Neural cell (in vitro differentiated cells): ENCODE results near the gene BMAL1. TPM values are rescaled to one million over a fixed set of nuclear protein-coding genes. Genes with fewer than 3 reads are reported as not detected.

Experiments
- H2AFZ ChIP-seq: fragments of 200-600, 300-800 bp; sonication (generic), shearing (Covaris generic); 2 replicates; pipeline ENCODE4 v1.6.0; 2014; ENCODE audit warnings: low read depth, mild to moderate bottlenecking, antibody characterized with exemption, low read length, moderate library complexity
- H3F3A ChIP-seq: fragments of 200-600 bp; shearing (Covaris generic); 2 replicates; pipeline ENCODE4 v1.6.1; 2016; ENCODE audit warnings: mild to moderate bottlenecking, moderate library complexity, mixed read lengths, antibody characterized with exemption, low read length; ENCODE audit not compliant: insufficient read depth, poor library complexity, severe bottlenecking
- H3K27ac ChIP-seq: fragments of 200-600, 300-800 bp; sonication (generic), shearing (Covaris generic); 2 replicates; pipeline ENCODE4 v1.5.1; 2014; ENCODE audit warnings: mild to moderate bottlenecking, low read length, moderate library complexity
- H3K27me3 ChIP-seq: fragments of 300-800, 200-600 bp; sonication (generic), shearing (Covaris generic); 2 replicates; pipeline ENCODE4 v1.6.0; 2014; ENCODE audit warnings: mild to moderate bottlenecking, low read depth, low read length, moderate library complexity; ENCODE audit not compliant: insufficient read depth
- H3K36me3 ChIP-seq: fragments of 300-800, 200-600 bp; sonication (generic), shearing (Covaris generic); 2 replicates; pipeline ENCODE4 v1.5.1; 2014; ENCODE audit warnings: mild to moderate bottlenecking, antibody characterized with exemption, low read length, moderate library complexity; ENCODE audit not compliant: insufficient read depth
- H3K4me2 ChIP-seq: fragments of 300-800, 200-600 bp; sonication (generic), shearing (Covaris generic); 2 replicates; pipeline ENCODE4 v1.6.0; 2014; ENCODE audit warnings: mild to moderate bottlenecking, low read length
- H3K4me3 ChIP-seq: fragments of 300-800, 200-600 bp; sonication (generic), shearing (Covaris generic); 2 replicates; pipeline ENCODE4 v1.5.1; 2014; ENCODE audit warnings: mild to moderate bottlenecking, low read length, moderate library complexity
- H3K79me2 ChIP-seq: fragments of 200-600 bp; shearing (Covaris generic); replicated peaks from 2 replicates; pipeline ENCODE4 v1.6.0; 2014; ENCODE audit warnings: mild to moderate bottlenecking, low read length, moderate library complexity; ENCODE audit not compliant: insufficient read depth
- H3K9ac ChIP-seq: fragments of 300-800, 200-600 bp; sonication (generic), shearing (Covaris generic); 2 replicates; pipeline ENCODE4 v1.6.1; 2016; ENCODE audit warnings: mild to moderate bottlenecking, low read length, mixed read lengths
- H3K9me2 ChIP-seq: fragments of 200-600 bp; shearing (Covaris generic); 2 replicates; pipeline ENCODE4 v1.6.1; 2016; ENCODE audit warnings: mild to moderate bottlenecking, low read length, mixed read lengths; ENCODE audit not compliant: insufficient read depth
- H3K9me3 ChIP-seq: fragments of 200-600, 300-800 bp; sonication (generic), shearing (Covaris generic); 2 replicates; pipeline ENCODE4 v1.6.1; 2016; ENCODE audit warnings: mild to moderate bottlenecking, mixed run types, low read length, moderate library complexity, mixed read lengths
- H4K20me1 ChIP-seq: fragments of 200-600 bp; shearing (Covaris generic); 2 replicates; pipeline ENCODE4 v1.6.1; 2016; ENCODE audit warnings: mild to moderate bottlenecking, mixed run types; ENCODE audit not compliant: insufficient read depth
- EP300 ChIP-seq: fragments of 450-650 bp; conservative IDR thresholded peaks from 2 replicates; pipeline ENCODE4 v1.6.1; 2014; ENCODE audit warnings: antibody characterized with exemption, mild to moderate bottlenecking, moderate library complexity; ENCODE audit not compliant: poor library complexity, severe bottlenecking
- MXI1 ChIP-seq: fragments of 450-650 bp; conservative IDR thresholded peaks from 2 replicates; pipeline ENCODE4 v1.6.1; 2014; ENCODE audit warnings: antibody characterized with exemption, mild to moderate bottlenecking; ENCODE audit not compliant: poor library complexity, severe bottlenecking
- POLR2AphosphoS5 ChIP-seq: IDR thresholded peaks from 2 replicates; pipeline ENCODE4 v1.6.1; 2012
- SMC3 ChIP-seq: fragments of 450-650 bp; conservative IDR thresholded peaks from 2 replicates; pipeline ENCODE4 v1.6.1; 2014; ENCODE audit warnings: antibody characterized with exemption, mild to moderate bottlenecking, moderate library complexity; ENCODE audit not compliant: poor library complexity
- TAF1 ChIP-seq: IDR thresholded peaks from 2 replicates; pipeline ENCODE4 v1.6.1; 2012; ENCODE audit warnings: low read depth
- polyA plus RNA-seq: library from polyadenylated mRNA; depleted of rRNA; stranded (reverse); fragments of >200 nt; gene quantifications from 2 replicates; pipeline ENCODE4 v1.2.3, GENCODE V29; 2014
- TF ChIP-seq, protein P1 (sequence below): fragments of 450-650 bp; IDR thresholded peaks from 2 replicates; pipeline ENCODE4 v1.5.1; 2014; ENCODE audit warnings: antibody characterized with exemption, mild to moderate bottlenecking, moderate library complexity; ENCODE audit not compliant: poor library complexity, severe bottlenecking
- TF ChIP-seq, protein P2 (sequence below): IDR thresholded peaks from 2 replicates; pipeline ENCODE4 v1.6.1; 2012; ENCODE audit warnings: borderline replicate concordance

The BMAL1 gene
- polyA plus RNA-seq, 1 donor from 2014 or later = 17.1 TPM

DNA sequence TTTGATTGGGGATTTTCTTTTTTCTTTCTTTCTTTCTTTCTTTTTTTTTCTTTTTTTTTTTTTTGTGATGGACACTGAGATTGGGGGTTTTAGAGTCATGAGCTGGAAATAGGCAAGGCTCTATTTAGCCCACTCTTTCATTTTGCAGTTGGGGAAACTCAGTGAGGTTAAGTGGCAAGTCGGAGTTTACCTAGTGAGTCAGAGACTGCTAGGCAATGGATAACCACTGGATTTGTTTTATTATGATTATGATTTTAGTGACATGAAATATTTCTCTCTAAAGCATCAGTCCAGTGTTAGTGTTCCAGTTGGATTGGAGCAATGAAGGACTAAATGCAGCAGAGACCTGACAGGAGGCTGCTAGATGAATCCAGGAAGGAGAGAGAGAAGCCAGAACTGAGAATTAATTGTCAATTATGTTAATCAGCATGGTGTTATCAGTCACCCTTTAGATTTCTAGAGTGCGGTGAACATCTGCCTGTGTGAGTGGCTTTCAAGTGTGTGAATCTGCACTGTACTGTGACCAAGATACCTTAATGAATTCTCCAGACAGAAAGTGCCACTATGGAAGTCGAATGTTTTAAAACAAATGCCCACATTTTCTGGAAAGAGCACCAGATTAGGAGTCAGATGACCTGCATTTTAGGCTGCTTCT is 10.9 kb downstream of the BMAL1 start:
- TF ChIP-seq POLR2AphosphoS5 (no peak), TAF1 (no peak), EP300 (no peak), MXI1 (no peak), SMC3 (no peak)
- Histone ChIP-seq H3K79me2 (no peaks in the 10 kb centered on the region), H3K27me3 (no peaks in the 10 kb centered on the region), H2AFZ (no peak overlapping the region), H3F3A (no peaks in the 10 kb centered on the region), H3K4me3 (no peak overlapping the region), H3K27ac (no peak overlapping the region), H3K36me3 (no peaks in the 10 kb centered on the region), H3K4me2 (no peak overlapping the region), H3K9ac (no peak overlapping the region), H4K20me1 (no peaks in the 10 kb centered on the region), H3K9me3 (no peaks in the 10 kb centered on the region), H3K9me2 (no peaks in the 10 kb centered on the region)

DNA sequence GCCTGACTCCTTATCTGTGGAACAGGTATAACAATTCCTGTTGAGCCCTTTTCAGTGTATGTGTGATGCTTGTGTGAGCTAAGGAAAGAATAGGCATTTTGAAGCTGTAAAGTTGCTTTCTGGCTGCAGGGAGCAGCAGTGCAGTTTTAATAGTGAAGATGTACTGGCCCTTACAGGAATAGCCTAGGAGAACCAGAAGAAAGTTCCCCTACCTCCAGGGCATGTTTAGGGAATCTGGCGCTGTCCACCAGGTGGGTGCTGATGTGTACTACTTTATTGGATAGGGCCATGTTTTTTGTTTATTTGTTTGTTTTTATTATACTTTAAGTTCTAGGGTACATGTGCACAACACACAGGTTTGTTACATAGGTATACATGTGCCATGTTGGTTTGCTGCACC is 11.5 kb downstream of the BMAL1 start:
- no peak overlapping the region for H3K4me2 ChIP-seq
- H4K20me1 ChIP-seq = no peaks in the 10 kb centered on the region
- H3K27ac ChIP-seq = no peak overlapping the region
- H3K27me3 ChIP-seq = no peaks in the 10 kb centered on the region
- H2AFZ ChIP-seq = no peak overlapping the region
- H3K4me3 ChIP-seq = no peak overlapping the region
- TF ChIP-seq, protein P1, sequence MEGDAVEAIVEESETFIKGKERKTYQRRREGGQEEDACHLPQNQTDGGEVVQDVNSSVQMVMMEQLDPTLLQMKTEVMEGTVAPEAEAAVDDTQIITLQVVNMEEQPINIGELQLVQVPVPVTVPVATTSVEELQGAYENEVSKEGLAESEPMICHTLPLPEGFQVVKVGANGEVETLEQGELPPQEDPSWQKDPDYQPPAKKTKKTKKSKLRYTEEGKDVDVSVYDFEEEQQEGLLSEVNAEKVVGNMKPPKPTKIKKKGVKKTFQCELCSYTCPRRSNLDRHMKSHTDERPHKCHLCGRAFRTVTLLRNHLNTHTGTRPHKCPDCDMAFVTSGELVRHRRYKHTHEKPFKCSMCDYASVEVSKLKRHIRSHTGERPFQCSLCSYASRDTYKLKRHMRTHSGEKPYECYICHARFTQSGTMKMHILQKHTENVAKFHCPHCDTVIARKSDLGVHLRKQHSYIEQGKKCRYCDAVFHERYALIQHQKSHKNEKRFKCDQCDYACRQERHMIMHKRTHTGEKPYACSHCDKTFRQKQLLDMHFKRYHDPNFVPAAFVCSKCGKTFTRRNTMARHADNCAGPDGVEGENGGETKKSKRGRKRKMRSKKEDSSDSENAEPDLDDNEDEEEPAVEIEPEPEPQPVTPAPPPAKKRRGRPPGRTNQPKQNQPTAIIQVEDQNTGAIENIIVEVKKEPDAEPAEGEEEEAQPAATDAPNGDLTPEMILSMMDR = no peak
- TF ChIP-seq, protein P2, sequence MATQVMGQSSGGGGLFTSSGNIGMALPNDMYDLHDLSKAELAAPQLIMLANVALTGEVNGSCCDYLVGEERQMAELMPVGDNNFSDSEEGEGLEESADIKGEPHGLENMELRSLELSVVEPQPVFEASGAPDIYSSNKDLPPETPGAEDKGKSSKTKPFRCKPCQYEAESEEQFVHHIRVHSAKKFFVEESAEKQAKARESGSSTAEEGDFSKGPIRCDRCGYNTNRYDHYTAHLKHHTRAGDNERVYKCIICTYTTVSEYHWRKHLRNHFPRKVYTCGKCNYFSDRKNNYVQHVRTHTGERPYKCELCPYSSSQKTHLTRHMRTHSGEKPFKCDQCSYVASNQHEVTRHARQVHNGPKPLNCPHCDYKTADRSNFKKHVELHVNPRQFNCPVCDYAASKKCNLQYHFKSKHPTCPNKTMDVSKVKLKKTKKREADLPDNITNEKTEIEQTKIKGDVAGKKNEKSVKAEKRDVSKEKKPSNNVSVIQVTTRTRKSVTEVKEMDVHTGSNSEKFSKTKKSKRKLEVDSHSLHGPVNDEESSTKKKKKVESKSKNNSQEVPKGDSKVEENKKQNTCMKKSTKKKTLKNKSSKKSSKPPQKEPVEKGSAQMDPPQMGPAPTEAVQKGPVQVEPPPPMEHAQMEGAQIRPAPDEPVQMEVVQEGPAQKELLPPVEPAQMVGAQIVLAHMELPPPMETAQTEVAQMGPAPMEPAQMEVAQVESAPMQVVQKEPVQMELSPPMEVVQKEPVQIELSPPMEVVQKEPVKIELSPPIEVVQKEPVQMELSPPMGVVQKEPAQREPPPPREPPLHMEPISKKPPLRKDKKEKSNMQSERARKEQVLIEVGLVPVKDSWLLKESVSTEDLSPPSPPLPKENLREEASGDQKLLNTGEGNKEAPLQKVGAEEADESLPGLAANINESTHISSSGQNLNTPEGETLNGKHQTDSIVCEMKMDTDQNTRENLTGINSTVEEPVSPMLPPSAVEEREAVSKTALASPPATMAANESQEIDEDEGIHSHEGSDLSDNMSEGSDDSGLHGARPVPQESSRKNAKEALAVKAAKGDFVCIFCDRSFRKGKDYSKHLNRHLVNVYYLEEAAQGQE = no peak
- no peaks in the 10 kb centered on the region for H3K36me3 ChIP-seq
- H3K79me2 ChIP-seq = no peaks in the 10 kb centered on the region
- H3K9me3 ChIP-seq = no peaks in the 10 kb centered on the region
- no peaks in the 10 kb centered on the region for H3K9me2 ChIP-seq
- H3K9ac ChIP-seq = no peak overlapping the region
- H3F3A ChIP-seq = no peaks in the 10 kb centered on the region

DNA sequence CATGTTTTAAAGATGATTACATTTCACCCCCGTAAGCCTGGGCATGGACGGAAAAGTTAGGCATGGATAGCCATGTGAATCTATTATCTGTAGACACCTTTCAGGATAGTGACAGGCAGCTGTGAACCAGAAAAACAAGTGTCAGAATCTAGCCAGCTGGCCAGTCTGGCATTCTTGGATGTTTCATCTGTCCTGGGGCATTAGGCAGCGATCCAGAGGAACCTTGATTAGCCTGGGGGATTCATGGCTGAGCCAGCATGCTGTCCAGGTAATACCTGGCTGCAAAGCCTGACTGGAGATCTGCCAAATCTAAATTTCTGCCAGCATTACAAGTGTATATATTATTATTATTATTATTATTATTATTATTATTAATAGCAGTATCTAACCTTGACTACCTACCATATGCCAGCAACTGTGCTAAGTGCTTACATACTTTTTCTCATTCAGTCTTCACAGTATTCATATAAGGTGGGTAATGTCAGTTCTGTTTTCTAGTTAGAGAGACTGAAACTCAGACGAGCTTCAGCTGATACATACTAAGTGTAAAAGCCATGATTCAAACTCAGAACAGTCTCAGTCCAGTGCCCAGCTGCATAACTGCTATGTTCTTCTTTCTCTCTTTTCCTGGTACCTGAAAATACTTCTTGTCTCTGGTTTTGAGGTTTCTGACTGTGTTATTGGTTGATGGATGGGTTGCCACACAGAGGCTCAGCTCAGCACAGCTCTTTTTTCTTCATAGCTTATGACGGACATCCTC is 12.8 kb downstream of the BMAL1 start:
- H3K4me2 ChIP-seq = no peak overlapping the region
- H3F3A ChIP-seq = no peaks in the 10 kb centered on the region
- H3K27ac ChIP-seq = no peak overlapping the region
- TF ChIP-seq POLR2AphosphoS5 = no peak
- TF ChIP-seq, protein P1 = no peak
- TF ChIP-seq, protein P2 = no peak
- no peaks in the 10 kb centered on the region for H3K36me3 ChIP-seq
- no peaks in the 10 kb centered on the region for H3K27me3 ChIP-seq
- H3K9me3 ChIP-seq = no peaks in the 10 kb centered on the region
- H3K4me3 ChIP-seq = no peak overlapping the region
- no peaks in the 10 kb centered on the region for H3K9me2 ChIP-seq
- no peaks in the 10 kb centered on the region for H3K79me2 ChIP-seq
- no peak overlapping the region for H3K9ac ChIP-seq
- H4K20me1 ChIP-seq = no peaks in the 10 kb centered on the region
- no peak overlapping the region for H2AFZ ChIP-seq
